Measurements from ENCODE around the gene TNKS1BP1.

- TF ChIP-seq CTCF (IDR thresholded peaks at IDR 0.05), result no peak
- no peak for TF ChIP-seq EZH2 (IDR thresholded peaks at IDR 0.05)
- no peak for TF ChIP-seq EZH2phosphoT487 (IDR thresholded peaks at IDR 0.05)
Observed at GRCh38 chr11:57251491-57252104, 73.2 kb downstream of the TNKS1BP1 start.
